Urothelium cell line (cell line): ENCODE measurements around the gene MYOZ1.
"Not testable (repeated sequence)": the region's sequence is repeated elsewhere in the genome, so short reads cannot be mapped to it uniquely, and the experiment has no call there.

ENCODE experiments used
- DNase-seq: peaks from one replicate; pipeline ENCODE4 v3.0.0; 2011; ENCODE audit warnings: low spot score, mixed read lengths
- FAIRE-seq: peaks from 2 replicates; lab custom pipeline; 2011; peaks lifted over from hg19 to GRCh38; lab: Jason Lieb, UNC

MYOZ1 gene

GRCh38 chr10:73647875-73648651 is 6.8 kb upstream of the MYOZ1 start:
- FAIRE-seq (no peak), DNase-seq (no peak)

GRCh38 chr10:73647211-73647874 is 6.1 kb upstream of the MYOZ1 start:
- no peak for FAIRE-seq
- no peak for DNase-seq

GRCh38 chr10:73646598-73647041 is 5.3 kb upstream of the MYOZ1 start:
- no peak for DNase-seq
- FAIRE-seq, result no peak

DNA sequence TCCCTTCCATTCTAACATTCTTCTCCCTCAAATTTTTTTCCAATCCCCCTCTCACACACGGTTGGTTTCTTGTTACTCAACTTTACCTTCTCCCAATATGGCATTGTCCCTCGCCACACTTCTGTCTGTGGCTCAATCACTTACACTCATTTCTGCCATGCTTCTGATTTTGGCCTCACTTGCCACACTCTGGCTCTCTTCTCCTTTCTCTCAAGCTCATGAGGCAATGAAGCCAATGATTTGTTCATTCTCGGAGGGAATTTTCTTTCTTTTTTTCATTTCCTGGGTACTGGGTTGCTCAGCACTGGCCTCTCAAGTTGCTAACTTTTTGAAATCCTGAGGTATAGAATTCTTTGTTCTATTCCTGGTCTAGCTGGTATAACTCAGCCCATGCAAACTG is 4.0 kb upstream of the MYOZ1 start:
- no peak for FAIRE-seq
- DNase-seq, result no peak

GRCh38 chr10:73644767-73645166 is 3.5 kb upstream of the MYOZ1 start:
- FAIRE-seq, result no peak

DNA sequence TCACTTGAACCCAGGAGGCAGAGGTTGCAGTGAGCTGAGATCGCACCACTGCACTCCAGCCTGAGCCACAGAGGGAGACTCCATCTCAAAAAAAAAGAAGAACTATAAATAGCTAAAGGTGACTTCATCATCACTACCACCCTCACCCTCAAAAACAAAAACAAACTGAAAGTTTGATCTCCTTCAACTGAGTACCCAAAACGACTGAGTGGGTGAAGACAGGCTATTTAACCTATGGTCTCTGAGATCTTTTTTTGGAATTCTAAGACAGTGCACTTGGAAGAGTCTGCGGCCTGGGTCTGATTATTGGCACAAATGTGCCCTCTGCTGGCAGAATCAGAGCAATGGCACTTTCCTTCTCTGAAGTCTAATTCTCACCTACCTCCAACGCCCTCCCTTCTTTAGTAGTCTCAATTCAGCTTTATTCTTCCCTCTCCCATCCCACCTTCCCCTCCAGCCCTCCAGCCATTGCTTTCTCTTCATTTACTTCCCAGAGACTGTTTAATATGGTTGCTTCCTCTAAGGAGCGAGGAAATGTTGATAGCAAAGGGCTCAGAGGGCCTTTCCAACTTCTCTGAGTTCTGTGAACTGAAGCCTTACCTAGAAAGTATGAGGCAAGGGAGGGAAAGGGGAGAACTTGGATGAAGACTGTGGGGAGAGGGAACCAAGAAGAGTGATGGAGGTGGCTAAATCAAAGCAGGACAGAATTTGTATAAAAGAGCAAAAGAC is 2.9 kb upstream of the MYOZ1 start:
- no peak for FAIRE-seq
- DNase-seq, result peak; percentile 75

More at GRCh38 chr10:73644767-73645166, 3.5 kb upstream of the MYOZ1 start:
- no peak for DNase-seq

- no peak for FAIRE-seq
- no peak for DNase-seq
Measured at GRCh38 chr10:73643362-73643761, 2.1 kb upstream of the MYOZ1 start.

GRCh38 chr10:73639286-73639685 is 2.0 kb downstream of the MYOZ1 start:
- no peak for DNase-seq
- FAIRE-seq, result no peak

DNA sequence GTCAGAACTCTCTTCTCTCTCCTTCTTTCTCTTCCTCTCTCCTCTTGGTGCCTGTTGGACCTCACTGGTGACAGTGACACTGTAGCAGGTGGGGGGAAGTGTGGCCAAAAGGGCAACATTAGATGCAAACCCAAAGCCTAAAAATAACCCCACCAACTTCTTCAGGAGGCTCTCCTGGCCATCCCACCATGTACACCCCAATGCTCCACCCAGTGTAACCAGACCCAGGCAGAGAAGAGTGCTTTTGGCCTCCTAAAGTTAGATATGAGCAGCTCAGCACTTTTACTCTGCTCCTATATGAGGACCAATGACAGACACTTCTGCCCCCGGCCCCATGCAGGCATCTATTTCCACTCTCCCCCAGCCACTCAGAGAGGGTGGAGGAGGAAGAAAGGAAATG is 5.5 kb downstream of the MYOZ1 start:
- FAIRE-seq (no peak), DNase-seq (no peak)

- no peak for FAIRE-seq
Measured at GRCh38 chr10:73634421-73634820, 6.9 kb downstream of the MYOZ1 start.

DNA sequence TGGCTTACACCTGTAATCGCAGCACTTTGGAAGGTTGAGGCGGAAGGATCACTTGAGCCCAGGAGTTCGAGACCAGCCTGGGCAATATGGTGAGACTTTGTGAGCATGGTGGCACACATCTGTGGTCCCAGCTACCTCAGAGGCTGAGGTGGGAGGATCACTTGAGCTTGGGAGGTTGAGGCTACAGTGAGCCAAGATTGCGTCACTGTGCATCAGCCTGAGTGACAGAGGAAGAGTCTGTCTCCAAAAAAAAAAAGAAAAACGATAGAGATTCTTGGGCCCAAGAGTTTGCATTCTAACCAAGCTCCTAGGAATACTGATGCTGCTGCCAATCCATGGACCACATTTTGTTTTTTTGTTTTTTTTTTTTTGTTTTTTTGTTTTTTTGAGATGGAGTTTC is 12.1 kb downstream of the MYOZ1 start:
- FAIRE-seq (no peak), DNase-seq (no peak)

More at GRCh38 chr10:73634421-73634820, 6.9 kb downstream of the MYOZ1 start:
- DNase-seq, result peak; percentile 4

GRCh38 chr10:73628405-73628804 is 12.9 kb downstream of the MYOZ1 start:
- FAIRE-seq, result no peak
- DNase-seq, result no peak

GRCh38 chr10:73627300-73627699 is 14.0 kb downstream of the MYOZ1 start:
- FAIRE-seq, result no peak
- DNase-seq, result no peak

GRCh38 chr10:73625884-73626752 is 15.2 kb downstream of the MYOZ1 start:
- DNase-seq, result peak; percentile 99
- peak; percentile 32 for FAIRE-seq

- DNase-seq, result peak; percentile 50
Measured at GRCh38 chr10:73625004-73625883, 16.0 kb downstream of the MYOZ1 start.

DNA sequence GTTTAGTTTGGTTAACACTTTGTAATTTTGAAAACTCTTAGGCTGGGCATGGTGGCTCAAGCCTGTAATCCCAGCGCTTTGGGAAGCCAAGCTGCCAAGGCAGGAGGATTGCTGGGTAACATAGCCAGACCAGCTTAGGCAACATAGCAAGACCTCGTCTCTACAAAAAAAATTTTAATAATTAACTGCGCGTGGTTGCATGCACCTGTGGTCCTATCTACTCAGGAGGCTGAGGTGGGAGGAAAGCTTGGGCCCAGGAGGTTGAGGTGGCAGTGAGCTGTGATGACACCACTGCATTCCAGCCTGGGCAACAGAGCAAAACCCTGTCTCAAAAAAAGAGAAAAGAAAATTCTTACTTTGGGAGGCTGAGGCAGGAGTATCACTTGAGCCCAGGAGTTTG is 18.2 kb downstream of the MYOZ1 start:
- DNase-seq (no peak), FAIRE-seq (no peak)

More at GRCh38 chr10:73625004-73625883, 16.0 kb downstream of the MYOZ1 start:
- no peak for FAIRE-seq

DNA sequence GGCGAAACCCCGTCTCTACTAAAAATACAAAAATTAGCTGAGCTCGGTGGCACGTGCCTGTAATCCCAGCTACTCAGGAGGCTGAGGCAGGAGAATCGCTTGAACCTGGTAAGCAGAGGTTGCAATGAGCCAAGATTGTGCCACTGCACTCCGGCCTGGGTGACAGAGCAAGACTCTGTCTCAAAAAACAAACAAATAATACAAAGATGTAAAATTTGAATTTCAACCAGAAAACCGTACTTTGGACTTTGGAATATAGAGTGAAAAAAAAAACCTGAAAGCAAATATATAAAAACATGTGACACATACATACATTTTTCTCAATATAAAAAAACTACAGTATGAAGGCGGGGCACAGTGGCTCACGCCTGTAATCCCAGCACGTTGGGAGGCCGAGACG is 20.3 kb downstream of the MYOZ1 start:
- not testable (repeated sequence) for FAIRE-seq, DNase-seq

DNA sequence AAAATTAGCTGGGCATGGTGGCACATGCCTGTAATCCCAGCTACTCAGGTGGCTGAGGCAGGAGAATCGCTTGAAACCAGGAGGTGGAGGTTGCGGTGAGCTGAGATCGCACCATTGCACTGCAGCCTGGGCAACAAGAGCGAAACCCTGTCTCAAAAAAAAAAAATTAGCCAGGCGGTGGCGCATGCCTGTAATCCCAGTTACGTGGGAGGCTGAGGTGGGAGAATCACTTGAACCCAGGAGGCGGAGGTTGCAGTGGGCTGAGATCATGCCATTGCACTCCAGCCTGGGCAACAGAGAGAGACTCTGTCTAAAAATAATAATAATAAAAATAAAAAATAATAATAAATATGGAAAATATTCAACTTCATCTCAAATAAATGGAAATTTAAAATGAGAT is 24.1 kb downstream of the MYOZ1 start:
- not testable (repeated sequence) for DNase-seq, FAIRE-seq

DNA sequence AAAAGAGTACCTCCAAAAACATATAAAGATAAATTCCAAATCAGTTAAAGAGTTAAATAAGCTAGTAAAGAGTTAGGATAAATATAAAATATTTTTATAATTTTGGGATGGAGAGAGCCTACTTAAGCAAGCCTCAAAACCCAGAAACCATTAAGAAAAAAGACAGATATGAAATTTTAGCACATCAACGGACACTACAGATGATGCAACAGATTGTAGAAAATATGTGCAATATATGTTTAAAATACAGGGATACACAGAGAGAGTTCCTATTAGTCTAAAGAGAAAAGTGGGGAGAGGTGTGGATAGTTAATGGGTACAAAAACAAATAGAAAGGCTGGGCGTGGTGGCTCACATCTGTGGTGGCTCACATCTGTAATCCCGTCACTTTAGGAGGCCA is 26.6 kb downstream of the MYOZ1 start:
- no peak for FAIRE-seq

GRCh38 chr10:73609116-73609515 is 32.2 kb downstream of the MYOZ1 start:
- no peak for FAIRE-seq

More for the DNA sequence above, 26.6 kb downstream of the MYOZ1 start:
- DNase-seq, result no peak

More at GRCh38 chr10:73609116-73609515, 32.2 kb downstream of the MYOZ1 start:
- DNase-seq, result no peak
